Measurements from ENCODE around the gene MGRN1.

Gene MGRN1

DNA sequence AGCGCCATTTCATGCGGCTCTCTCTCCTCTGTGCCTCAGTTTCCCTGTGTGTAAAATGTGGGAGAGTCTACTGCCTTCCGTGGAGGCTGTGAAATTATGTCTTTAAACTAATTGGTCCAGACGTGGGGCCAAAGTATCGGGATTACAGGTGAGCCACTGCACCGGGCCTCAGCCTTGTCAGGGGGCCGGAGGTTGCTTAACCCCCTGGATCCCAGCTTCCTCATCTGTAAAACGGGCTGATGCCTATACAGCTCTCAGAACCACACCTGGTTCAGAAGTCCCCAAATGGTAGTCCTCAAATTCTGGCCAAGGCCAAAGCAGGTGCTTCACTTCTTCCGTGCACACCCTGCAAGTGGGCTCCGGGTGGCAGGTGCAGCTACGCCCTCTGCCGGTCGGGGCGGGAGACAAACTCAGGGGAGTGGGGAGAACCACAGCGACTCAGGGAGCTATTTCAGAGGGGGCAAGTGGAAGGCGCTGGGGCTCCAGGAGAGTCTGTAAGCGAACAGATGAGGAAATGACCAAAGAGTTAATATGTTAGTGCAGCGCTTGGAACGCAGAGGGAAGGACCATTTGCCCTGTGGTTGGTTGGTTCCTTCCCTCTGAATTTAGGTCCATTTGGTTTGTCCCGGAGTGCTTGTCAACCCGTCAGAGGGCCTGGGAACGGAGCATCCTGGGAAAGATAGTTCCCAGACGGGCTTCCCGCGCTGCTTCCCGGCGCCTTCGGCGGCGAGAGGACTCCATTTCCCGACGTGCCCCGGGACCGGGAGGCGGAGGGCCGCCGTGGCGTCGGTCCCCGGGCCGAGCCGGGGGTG, at the start of gene MGRN1:
TSS of gene MGRN1 (plus strand) at position 812 of the 812 bp plus-strand sequence. CDS start 135 bp downstream, outside the sequence.
- DNase-seq: peak; percentile 85

DNA sequence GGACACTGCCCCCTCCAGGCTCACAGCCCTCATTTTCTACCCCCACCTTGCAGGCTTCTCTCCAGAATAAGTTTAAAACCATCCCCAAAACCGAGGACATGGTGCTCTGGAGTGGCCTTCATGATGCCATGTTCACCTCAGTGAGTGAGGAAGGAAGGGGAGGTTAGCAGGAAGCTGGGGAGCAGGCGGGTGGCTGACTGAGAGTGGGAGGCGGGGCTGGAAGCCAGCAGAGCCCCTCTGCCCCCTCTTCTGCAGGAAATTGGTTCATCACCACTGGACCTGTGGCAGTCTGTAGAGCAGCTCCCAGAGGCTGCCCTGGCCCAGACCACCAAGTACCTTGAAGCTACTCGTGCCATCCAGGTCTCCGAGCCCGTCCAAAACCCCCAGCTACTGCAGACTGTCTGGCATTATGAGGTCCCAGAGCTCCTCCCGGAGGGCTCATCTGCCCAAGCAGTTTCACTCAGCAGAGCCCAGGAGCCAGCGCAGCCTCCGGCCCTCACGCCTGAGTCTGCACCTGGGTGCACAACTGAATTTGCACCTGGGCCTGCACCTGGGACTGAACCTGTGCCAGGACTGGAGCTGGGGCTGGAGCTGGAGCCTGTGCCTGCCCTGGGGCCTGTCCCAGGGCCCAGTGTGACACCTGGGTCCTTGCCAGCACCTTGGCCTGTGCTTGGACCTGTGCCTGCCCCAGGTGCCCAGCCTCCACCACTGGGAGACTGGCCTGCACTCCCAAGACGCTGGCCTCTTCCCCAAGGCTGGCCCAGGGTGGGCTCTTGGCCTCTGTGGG, 49.5 kb upstream of the MGRN1 start:
- DNase-seq: no peak

DNA sequence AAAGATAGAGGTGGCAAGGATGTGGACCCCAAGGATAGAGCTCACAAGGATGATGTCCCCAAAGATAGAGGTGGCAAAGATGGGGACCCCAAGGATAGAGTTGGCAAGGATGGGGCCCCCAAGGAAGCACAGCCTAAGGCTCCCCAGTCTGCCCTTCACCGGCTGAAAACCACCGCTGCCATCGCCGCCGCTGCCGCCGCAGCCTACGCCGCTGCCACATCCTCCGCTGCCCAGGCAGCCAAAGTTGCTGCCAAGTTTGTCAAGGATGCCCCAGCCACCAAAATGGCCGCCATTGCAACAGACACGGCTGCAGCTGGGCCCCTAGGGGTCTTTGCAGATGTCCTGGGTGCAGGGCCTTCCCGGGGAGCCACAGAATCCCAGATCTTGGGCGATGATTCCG, 48.6 kb upstream of the MGRN1 start:
- DNase-seq: no peak

- DNase-seq: peak; percentile 14
Measured at GRCh38 chr16:4578961-4579530, 45.6 kb upstream of the MGRN1 start.

DNA sequence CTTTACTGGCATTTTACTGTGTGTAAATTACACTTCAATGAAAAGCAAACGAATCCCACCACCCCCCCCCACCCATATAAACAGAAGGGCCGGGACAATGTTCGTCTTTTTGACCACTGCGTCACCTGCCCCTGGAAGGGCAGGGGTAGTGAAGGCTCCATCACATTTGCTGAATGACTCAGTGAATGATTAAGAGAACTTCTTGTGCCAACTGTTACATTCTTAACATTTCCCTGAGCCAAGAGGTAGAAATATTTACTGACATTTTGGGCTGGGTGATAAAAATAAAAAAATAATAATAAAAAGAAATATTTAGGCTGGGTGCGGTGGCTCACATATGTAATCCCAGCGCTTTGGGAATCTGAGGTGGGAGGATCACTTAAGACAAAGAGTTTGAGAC, 44.4 kb upstream of the MGRN1 start:
- no peak for DNase-seq

DNA sequence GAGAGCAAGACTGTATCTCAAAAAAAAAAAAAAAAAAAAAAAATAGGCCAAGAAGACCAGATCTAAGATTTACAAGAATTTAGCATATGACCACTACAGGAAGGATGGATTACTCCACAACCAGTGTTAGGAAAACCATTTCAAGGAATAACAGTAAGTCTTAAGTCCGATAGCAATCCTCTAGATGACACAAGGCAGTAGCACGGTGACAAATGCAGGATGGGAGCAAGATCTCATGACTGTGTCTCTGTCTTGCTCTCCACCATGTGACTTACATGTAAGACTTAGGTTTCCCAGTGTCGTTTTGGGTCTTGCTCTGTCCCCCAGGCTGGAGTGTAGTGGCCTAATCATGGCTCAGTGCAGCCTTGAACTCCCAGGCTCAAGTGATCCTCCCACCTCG, 40.7 kb upstream of the MGRN1 start:
- no peak for DNase-seq

- no peak for DNase-seq
Measured at GRCh38 chr16:4586291-4586690, 38.3 kb upstream of the MGRN1 start.

DNA sequence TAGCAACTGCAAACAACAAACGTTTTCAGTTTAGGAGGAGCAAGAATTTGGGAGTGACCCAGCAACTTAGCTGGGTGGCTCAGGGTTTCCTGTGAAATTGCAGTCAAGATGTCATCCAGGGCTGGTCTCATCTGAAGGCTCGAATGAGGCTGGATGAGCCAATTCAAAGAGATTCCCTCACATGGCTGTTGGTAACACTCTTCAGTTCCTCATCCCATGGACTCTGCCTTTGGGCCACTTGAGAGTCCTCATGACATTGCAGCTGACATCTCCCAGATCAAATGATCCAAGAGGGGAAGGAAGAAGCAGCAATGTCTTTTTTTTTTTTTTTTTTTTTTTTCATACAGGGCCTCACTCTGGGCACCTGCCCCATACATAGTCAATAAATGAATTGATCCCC, 36.2 kb upstream of the MGRN1 start:
- DNase-seq: no peak

GRCh38 chr16:4588961-4589360, 35.7 kb upstream of the MGRN1 start:
- no peak for DNase-seq

GRCh38 chr16:4591191-4591590, 33.4 kb upstream of the MGRN1 start:
- DNase-seq: no peak

DNA sequence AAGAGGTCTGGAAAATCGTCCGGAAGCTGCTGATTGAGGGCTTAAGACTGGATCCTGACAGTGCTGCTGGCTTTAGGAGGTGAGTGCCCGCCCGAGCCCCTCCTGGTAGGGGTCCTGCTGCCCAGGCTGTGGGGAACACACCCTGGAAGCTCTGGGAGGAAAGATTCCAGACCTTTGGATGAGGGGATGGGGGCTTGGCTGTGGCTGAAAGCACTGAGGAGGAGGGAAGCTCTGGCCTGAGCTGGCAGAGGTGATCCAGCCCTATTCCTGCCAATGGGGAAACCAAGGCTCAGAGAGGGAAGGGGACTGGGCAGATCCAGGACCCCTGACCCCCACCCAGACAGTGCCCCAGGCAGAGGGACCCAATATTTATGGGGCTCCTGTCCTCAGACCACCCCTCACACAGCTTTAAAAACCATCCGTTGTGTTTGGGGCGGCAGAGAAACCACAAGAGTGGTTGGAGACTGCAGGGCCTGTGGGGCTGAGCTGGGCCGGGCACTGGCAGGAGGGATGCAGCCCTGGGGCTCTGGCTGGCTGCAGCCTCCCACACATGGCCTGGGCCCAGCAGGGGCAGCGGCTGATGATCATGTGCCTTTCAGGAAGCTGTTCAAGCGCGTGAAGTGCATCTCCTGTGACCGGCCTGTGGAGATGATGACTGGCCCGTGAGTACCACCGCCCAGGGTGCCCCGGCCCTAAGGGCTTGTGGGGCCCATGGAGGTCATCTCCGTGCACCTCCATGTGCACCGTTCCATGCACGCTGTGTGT, 32.7 kb upstream of the MGRN1 start:
- no peak for DNase-seq

GRCh38 chr16:4593086-4593485, 31.5 kb upstream of the MGRN1 start:
- no peak for DNase-seq

DNA sequence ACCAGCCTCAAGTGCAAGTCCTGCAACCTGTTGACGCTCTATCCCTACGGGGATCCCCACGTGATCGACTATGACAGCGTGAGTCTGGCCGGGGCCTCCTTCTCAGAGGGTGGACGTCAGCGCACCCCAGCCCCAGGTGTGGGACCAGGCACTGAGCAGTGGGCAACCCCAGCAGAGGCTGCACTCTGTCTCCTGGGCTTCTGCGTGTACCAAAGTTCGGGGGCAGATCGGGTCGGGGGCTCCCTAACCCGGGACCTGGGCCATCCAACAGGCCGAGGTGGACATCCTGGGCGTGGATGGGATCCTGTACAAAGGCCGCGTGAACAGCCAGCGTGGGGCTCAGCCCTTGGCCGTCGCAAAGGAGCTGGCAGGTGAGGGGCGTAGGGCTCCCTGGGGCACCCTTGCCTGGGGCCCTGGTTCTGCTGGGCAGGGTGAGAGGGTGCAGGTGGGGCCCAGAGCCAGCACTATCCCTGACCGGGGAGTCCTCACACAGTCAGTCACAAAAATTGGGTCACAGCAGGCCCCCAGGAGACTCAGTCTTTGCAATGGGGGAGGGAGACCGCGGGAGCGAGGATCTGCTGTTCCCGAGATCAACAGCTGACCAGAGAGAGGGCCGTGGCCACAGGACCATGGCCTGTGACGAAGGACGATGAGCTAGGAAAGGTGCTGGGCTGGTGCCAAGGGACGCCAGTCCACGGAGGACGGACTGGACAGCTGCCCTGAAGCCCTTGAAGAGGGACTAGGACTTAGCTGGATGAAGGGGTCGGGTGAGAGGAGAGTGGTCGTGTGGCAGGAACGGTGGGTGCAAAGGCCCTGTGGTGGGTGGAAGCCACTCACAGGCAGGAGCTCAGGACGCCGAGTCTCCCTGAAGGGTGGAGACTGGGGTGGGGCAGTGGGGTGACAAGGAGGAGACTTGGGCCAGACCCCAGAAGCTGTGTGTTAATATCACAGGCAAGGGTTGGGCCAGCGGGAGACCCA, 29.9 kb upstream of the MGRN1 start:
- no peak for DNase-seq

DNA sequence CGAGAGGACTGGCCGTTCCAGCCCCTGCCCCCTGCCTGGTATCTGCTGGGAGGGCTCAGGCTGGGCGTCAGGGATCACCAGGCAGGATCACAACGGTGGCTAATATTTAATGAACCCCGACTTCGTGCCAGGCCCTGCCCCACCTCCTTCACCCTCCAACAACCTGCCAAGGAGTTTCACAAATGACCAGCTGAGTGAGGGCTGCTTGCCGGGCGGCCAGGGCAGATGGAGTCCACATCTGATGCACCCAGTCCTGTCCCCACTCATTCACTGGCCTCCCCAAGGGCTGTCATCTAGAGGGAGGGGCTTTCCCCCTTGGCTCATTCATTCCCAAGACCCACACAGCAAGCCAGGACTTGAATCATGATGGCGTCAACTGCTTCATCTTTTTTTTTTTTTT, 27.5 kb upstream of the MGRN1 start:
- DNase-seq: no peak

DNA sequence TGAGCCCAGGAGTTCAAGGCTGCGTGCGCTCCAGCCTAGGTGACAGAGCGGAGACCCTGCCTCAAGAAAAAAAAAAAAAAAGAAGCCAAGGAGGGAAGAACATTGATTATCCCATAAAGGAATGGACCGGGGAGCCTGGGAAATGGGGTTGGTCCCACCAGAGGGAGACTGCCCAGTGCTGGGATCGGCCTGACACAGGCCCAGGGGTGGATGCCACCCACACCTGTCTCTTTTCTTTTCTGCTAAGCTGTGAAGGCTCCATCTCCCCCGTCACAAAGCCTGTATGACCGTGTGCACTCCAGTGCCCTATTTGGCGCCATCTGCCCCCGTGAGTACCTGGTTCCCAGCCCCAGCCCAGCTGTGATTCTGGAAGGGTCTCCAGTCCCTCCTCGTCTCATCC, 25.6 kb upstream of the MGRN1 start:
- no peak for DNase-seq

GRCh38 chr16:4599545-4599944, 25.1 kb upstream of the MGRN1 start:
- no peak for DNase-seq

GRCh38 chr16:4601036-4601863, 23.4 kb upstream of the MGRN1 start:
- DNase-seq: peak; percentile 48

GRCh38 chr16:4601864-4602186, 22.8 kb upstream of the MGRN1 start:
- no peak for DNase-seq

- no peak for DNase-seq
Measured at GRCh38 chr16:4602331-4602730, 22.3 kb upstream of the MGRN1 start.

- no peak for DNase-seq
Measured at GRCh38 chr16:4603624-4604170, 20.9 kb upstream of the MGRN1 start.

DNA sequence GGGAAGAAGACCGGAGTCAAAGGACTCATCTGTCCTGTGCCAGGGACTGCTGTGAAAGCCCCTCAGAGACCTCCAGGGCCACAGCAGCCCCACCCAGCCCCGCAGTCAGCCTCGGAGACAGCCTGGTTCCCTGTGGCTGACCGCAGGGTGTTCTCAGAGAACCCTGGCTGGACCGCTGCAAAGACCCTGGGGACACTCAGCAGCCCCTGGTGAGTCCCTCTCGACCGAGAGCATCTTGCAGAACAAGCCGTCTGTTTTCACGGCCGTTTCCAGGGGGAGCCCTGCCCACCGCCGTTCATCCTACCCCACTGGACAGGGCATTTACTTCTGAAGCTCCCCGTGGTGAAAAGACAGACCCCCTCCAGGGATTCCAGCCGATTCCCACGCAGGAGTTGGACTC, 20.2 kb upstream of the MGRN1 start:
- DNase-seq: no peak

Measured in NCI-H1105 treated with DMSO at 0.1 percent for 48 hours (cell line).